Skeletal muscle tissue (tissue), 4 donors: ENCODE data around the gene COL25A1. TPM values are rescaled to one million over a fixed set of nuclear protein-coding genes. Genes with fewer than 3 reads are reported as not detected.

Experiments used
- H3K27ac ChIP-seq: one replicate; pipeline ENCODE4 v1.7.0; 2013; ENCODE audit warnings: mild to moderate bottlenecking, low read depth, low read length, inconsistent platforms
- H3K27me3 ChIP-seq, 3 donors: one replicate each; pipeline ENCODE4 v1.7.0; 2013; ENCODE audit warnings: low read length in 3 of 3; ENCODE audit not compliant: control insufficient read depth in 3 of 3, insufficient read depth in 3 of 3
- H3K36me3 ChIP-seq, 3 donors: one replicate each; pipeline ENCODE4 v1.7.0; 2013; ENCODE audit warnings: low read length in 3 of 3; ENCODE audit not compliant: control insufficient read depth in 3 of 3, insufficient read depth in 3 of 3
- H3K4me1 ChIP-seq, 3 donors: one replicate each; pipeline ENCODE4 v1.7.0; 2013; ENCODE audit warnings: low read length in 3 of 3, mild to moderate bottlenecking in 3 of 3; ENCODE audit not compliant: control insufficient read depth in 3 of 3, insufficient read depth in 3 of 3
- H3K4me3 ChIP-seq, 3 donors: one replicate each; pipeline ENCODE4 v1.7.0; 2013; ENCODE audit warnings: low read length in 3 of 3
- H3K9ac ChIP-seq, 3 donors: one replicate each; pipeline ENCODE4 v1.7.0; 2013; ENCODE audit warnings: low read length in 3 of 3, mild to moderate bottlenecking in 3 of 3, moderate library complexity in 2 of 3, low read depth in 1 of 3
- H3K9me3 ChIP-seq, 3 donors: one replicate each; pipeline ENCODE4 v1.7.0; 2013; ENCODE audit warnings: low read length in 3 of 3; ENCODE audit not compliant: control insufficient read depth in 3 of 3
- total RNA-seq: library from RNA; depleted of rRNA; stranded (reverse); fragments of >200 nt; gene quantifications from one replicate; pipeline ENCODE4 v1.2.3, GENCODE V29; 2014
- donor health status: Osteomylitis.

COL25A1 gene
- total RNA-seq, 1 donor from 2014 or later = 3.7 TPM

- Histone ChIP-seq H3K4me3 (no peak overlapping the region), H3K36me3 (no peaks in the 10 kb centered on the region), H3K9ac (no peak overlapping the region), H3K27me3 (no peaks in the 10 kb centered on the region), H3K9me3 (no peaks in the 10 kb centered on the region), H3K27ac (no peak overlapping the region), H3K4me1 (peaks cover 0 to 4% (median 2%) of the 10 kb centered on the region in 3 donors)
These were observed 476.7 kb downstream of the COL25A1 start for GRCh38 chr4:108825737-108826136.

DNA sequence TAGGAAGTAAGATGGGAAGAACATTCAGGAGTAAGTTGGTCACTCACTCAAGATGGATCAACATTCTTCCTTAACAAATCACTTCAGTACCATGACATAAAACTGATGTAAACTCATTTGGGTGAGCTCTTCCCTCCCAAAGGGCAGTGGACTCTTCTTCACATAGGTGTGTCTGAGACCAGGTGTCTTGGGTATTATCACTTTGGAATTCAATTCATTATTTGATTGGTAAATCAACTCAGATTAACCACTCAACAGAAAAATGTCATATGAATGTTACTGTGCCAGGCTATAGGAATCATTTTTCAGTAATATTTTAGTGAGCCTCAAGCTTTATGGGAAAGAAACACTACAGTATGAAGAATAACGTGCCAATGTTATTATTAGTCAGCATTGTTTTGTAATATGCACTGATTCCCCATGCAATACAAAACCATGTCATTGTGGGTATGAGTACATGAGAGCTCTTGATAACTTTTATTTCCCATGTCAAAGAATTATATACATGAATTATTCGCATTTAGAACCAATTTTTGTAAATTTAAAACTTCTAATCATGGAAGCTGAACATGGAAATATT is 481.0 kb downstream of the COL25A1 start:
- no peaks in the 10 kb centered on the region for H3K4me1 ChIP-seq
- H3K9me3 ChIP-seq = no peaks in the 10 kb centered on the region
- H3K9ac ChIP-seq = no peak overlapping the region
- H3K27me3 ChIP-seq = no peaks in the 10 kb centered on the region
- no peak overlapping the region for H3K27ac ChIP-seq
- no peaks in the 10 kb centered on the region for H3K36me3 ChIP-seq
- H3K4me3 ChIP-seq = no peak overlapping the region

DNA sequence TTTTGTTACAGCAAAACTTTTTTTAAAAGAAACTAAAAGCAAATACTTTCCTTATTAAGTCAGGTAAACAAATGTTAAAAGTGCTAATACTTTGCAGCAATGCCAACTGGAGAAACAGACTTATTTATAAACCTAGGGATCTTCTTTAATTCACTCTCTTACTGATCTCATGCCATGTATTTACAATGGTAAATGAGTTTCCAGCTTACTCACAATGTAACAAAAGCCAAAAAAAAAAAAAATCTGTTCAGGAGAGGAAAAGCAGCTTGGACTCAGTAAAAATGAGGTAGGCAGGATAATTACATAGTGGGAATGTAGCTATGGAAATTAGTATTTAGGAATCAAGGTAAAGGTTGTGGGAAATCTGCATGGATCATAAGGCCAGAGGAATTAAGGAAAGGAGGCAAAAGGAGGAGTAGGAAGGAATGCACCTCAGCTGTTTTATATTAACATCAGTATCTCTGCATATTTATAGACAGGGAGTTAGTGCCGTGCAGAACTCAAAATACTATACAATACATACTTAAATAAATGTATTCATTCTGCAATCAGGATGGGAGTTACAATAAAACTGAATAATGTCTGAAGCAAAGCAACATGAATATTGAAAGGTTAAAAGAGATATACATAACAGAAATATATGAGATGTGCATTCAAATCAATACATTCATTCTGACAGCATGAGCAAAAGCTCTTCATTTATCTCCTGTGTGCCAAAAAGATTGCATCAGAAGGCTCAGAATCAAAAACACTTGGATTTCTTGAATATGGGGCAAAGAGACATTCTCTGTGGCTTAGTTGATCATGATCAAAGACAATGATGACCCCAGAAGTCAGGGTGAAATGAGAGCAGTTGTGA is 481.7 kb downstream of the COL25A1 start:
- H3K27ac ChIP-seq = no peak overlapping the region
- H3K36me3 ChIP-seq = no peaks in the 10 kb centered on the region
- H3K27me3 ChIP-seq = no peaks in the 10 kb centered on the region
- H3K4me3 ChIP-seq = no peak overlapping the region
- H3K9ac ChIP-seq = no peak overlapping the region
- H3K9me3 ChIP-seq = no peaks in the 10 kb centered on the region
- no peaks in the 10 kb centered on the region for H3K4me1 ChIP-seq

DNA sequence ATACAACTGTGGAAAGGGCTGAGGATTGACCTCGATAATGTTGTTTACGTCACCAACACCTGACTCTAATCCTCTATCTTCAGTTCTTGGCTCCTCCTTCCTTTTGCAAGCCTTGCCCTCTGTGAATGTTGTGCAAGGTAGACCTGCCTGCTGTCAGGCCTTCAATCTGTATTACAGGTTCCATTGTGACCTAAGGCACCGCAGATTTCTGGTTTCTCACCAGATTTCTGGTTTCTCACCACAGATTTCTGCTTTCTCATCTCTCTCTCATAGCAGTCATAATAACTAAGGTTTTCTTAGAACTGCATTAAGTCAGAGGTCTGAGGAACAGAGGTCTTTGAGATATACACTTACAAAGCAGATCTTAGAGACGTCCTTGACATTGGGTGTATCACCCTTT is 488.1 kb downstream of the COL25A1 start:
- Histone ChIP-seq H3K4me1 (no peaks in the 10 kb centered on the region), H3K9me3 (no peaks in the 10 kb centered on the region), H3K27me3 (no peaks in the 10 kb centered on the region), H3K27ac (no peak overlapping the region), H3K36me3 (no peaks in the 10 kb centered on the region), H3K4me3 (no peak overlapping the region), H3K9ac (no peak overlapping the region)

- Histone ChIP-seq H3K36me3 (no peaks in the 10 kb centered on the region), H3K9ac (no peak overlapping the region), H3K4me1 (no peaks in the 10 kb centered on the region), H3K9me3 (no peaks in the 10 kb centered on the region), H3K27ac (no peak overlapping the region), H3K4me3 (no peak overlapping the region), H3K27me3 (no peaks in the 10 kb centered on the region)
These were observed 489.2 kb downstream of the COL25A1 start for GRCh38 chr4:108813261-108813660.

GRCh38 chr4:108811486-108811885 is 491.0 kb downstream of the COL25A1 start:
- no peaks in the 10 kb centered on the region for H3K36me3 ChIP-seq
- no peak overlapping the region for H3K27ac ChIP-seq
- H3K4me1 ChIP-seq = no peaks in the 10 kb centered on the region
- no peak overlapping the region for H3K9ac ChIP-seq
- H3K9me3 ChIP-seq = no peaks in the 10 kb centered on the region
- H3K4me3 ChIP-seq = no peak overlapping the region
- no peaks in the 10 kb centered on the region for H3K27me3 ChIP-seq

GRCh38 chr4:108810087-108810486 is 492.4 kb downstream of the COL25A1 start:
- H3K4me3 ChIP-seq = no peak overlapping the region
- H3K4me1 ChIP-seq = no peaks in the 10 kb centered on the region
- no peak overlapping the region for H3K9ac ChIP-seq
- no peaks in the 10 kb centered on the region for H3K27me3 ChIP-seq
- H3K36me3 ChIP-seq = no peaks in the 10 kb centered on the region
- H3K9me3 ChIP-seq = no peaks in the 10 kb centered on the region
- no peak overlapping the region for H3K27ac ChIP-seq

GRCh38 chr4:108804648-108805273 is 497.7 kb downstream of the COL25A1 start:
- Histone ChIP-seq H3K4me1 (no peaks in the 10 kb centered on the region), H3K4me3 (no peak overlapping the region), H3K27me3 (no peaks in the 10 kb centered on the region), H3K36me3 (no peaks in the 10 kb centered on the region), H3K9me3 (no peaks in the 10 kb centered on the region), H3K27ac (no peak overlapping the region), H3K9ac (no peak overlapping the region)

- Histone ChIP-seq H3K9ac (no peak overlapping the region), H3K4me3 (no peak overlapping the region), H3K4me1 (peaks cover 0 to 2% (median 0%) of the 10 kb centered on the region in 3 donors), H3K27ac (no peak overlapping the region), H3K27me3 (no peaks in the 10 kb centered on the region), H3K9me3 (no peaks in the 10 kb centered on the region), H3K36me3 (no peaks in the 10 kb centered on the region)
These were observed 503.2 kb downstream of the COL25A1 start for GRCh38 chr4:108799306-108799705.

DNA sequence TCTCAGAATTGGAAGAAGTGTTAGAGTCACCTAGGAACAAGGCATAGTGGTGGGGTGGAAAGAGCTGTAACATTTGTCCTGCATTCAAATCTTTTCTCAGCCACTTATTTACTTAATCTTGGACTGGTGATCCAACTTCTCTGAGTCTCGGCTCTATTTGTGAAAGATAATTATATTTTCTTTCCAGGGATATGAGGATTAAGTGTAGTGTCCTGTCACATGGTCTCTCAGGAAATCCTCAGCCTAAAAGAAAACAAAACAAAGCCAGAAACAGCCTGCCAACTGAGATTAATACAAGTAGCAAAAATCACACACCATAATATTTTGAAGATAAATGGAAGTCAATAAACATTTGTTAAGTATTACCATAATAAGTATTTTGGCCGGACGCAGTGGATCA is 506.3 kb downstream of the COL25A1 start:
- Histone ChIP-seq H3K4me3 (no peak overlapping the region), H3K9me3 (no peaks in the 10 kb centered on the region), H3K27me3 (no peaks in the 10 kb centered on the region), H3K9ac (no peak overlapping the region), H3K27ac (no peak overlapping the region), H3K4me1 (peaks cover 0 to 3% (median 2%) of the 10 kb centered on the region in 3 donors), H3K36me3 (no peaks in the 10 kb centered on the region)
